Thyroid gland (tissue), 4 donors: ENCODE measurements around the gene NCOA5.

ENCODE experiments used
- CTCF ChIP-seq, 6 experiments: fragments of 200-600 bp in 3 of 6; fragments of 450-650 bp in 3 of 6; sonication (generic) in 3 of 6; IDR thresholded peaks; one replicate each; pipeline ENCODE4 v1.5.1; 2016 to 2019; ENCODE audit warnings: antibody characterized with exemption in 6 of 6, mild to moderate bottlenecking in 2 of 6, inconsistent platforms in 1 of 6, moderate library complexity in 1 of 6
- POLR2A ChIP-seq, 2 donors: fragments of 450-650 bp; IDR thresholded peaks; one replicate each; pipeline ENCODE4 v1.6.1; 2017; ENCODE audit warnings: antibody characterized with exemption in 2 of 2, mild to moderate bottlenecking in 2 of 2, moderate library complexity in 1 of 2

- no peak for TF ChIP-seq CTCF (IDR thresholded peaks at IDR 0.05)
- TF ChIP-seq POLR2A (IDR thresholded peaks at IDR 0.05), result no peak
Measured at GRCh38 chr20:46078954-46079353, 10.8 kb downstream of the NCOA5 start.
